Peyer's patch (tissue), 4 donors: ENCODE results near the gene ZBTB16.

Experiments
- POLR2A ChIP-seq, 2 donors: fragments of 450-650 bp; IDR thresholded peaks; one replicate each; pipeline ENCODE4 v1.5.1; 2017; ENCODE audit warnings: antibody characterized with exemption in 2 of 2, mild to moderate bottlenecking in 2 of 2, moderate library complexity in 2 of 2
- TF ChIP-seq, protein P1 (sequence below), 6 experiments: fragments of 450-650 bp in 4 of 6; fragments of 200-600 bp in 2 of 6; sonication (generic) in 1 of 6; IDR thresholded peaks; one replicate each; pipeline ENCODE4 v1.5.1; 2017 to 2019; ENCODE audit warnings: antibody characterized with exemption in 6 of 6, mild to moderate bottlenecking in 3 of 6, moderate library complexity in 1 of 6

DNA sequence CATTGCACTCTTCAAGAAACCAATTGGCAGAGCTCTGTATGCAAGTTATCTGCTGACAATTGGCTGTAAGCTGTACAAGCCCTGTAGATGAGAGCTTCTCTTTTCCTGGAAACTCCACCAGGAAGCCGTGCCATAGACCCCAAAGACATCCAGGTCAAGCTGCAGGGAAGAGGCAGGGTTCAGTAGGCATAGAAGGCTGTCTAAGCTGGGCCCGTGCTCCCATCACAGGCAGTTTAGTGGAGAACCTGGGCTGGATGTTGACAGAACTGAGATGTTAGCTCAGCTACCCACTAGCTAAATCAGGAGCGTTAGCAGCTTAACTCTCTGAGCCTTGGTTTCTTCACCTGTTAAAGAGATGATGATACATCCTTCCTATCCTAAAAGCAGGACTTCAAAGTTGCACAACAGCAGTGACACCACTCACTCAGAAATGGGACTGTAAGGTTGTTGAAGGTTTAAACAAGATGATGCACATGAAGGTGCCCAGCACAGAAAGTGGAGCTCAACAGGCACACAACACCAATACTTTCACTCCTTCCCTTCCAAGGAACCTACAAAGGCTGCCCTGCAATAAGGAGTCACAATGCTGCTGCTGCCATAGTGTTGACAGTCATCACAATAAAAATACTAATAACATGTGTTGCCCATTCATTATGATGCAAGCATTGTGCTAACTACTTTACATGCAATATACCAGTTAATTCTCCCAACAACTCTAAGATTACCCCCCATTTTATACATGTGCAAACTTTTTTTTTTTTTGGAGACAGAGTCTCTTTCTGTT, 115.4 kb downstream of the ZBTB16 start:
- no peak for TF ChIP-seq POLR2A (IDR thresholded peaks at IDR 0.05)
- TF ChIP-seq, protein P1, sequence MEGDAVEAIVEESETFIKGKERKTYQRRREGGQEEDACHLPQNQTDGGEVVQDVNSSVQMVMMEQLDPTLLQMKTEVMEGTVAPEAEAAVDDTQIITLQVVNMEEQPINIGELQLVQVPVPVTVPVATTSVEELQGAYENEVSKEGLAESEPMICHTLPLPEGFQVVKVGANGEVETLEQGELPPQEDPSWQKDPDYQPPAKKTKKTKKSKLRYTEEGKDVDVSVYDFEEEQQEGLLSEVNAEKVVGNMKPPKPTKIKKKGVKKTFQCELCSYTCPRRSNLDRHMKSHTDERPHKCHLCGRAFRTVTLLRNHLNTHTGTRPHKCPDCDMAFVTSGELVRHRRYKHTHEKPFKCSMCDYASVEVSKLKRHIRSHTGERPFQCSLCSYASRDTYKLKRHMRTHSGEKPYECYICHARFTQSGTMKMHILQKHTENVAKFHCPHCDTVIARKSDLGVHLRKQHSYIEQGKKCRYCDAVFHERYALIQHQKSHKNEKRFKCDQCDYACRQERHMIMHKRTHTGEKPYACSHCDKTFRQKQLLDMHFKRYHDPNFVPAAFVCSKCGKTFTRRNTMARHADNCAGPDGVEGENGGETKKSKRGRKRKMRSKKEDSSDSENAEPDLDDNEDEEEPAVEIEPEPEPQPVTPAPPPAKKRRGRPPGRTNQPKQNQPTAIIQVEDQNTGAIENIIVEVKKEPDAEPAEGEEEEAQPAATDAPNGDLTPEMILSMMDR (IDR thresholded peaks at IDR 0.05), result no peak
